Fibroblast of the aortic adventitia (primary cell): ENCODE data around the gene MAPK10. TPM values are rescaled to one million over a fixed set of nuclear protein-coding genes. Genes with fewer than 3 reads are reported as not detected.
"Not testable (repeated sequence)": the region's sequence is repeated elsewhere in the genome, so short reads cannot be mapped to it uniquely, and the experiment has no call there.

Experiments
- DNase-seq: peaks from one replicate; pipeline ENCODE4 v3.0.0-alpha.2; 2010; ENCODE audit warnings: low read depth
- H3K4me3 ChIP-seq: 2 replicates; pipeline ENCODE4 v1.5.1; 2011; ENCODE audit warnings: low read depth, mild to moderate bottlenecking, control low read depth, low read length, moderate library complexity
- CTCF ChIP-seq: IDR thresholded peaks from 2 replicates; pipeline ENCODE4 v1.5.1; 2011; ENCODE audit warnings: mild to moderate bottlenecking, low read length, control low read depth, inconsistent platforms; ENCODE audit not compliant: insufficient read depth
- total RNA-seq: library from RNA; depleted of rRNA; stranded (reverse); fragments of >200 nt; gene quantifications from 2 replicates; pipeline ENCODE4 v1.2.3, GENCODE V29; 2012; ENCODE audit warnings: low replicate concordance

Gene MAPK10
- total RNA-seq, 1 donor, result 69.6 TPM

GRCh38 chr4:86089781-86090323 is 270.0 kb downstream of the MAPK10 start:
- no peak overlapping the region for H3K4me3 ChIP-seq
- DNase-seq, result peak; percentile 10
- TF ChIP-seq CTCF, result no peak

- no peak for DNase-seq
- no peak for TF ChIP-seq CTCF
- H3K4me3 ChIP-seq, result no peak overlapping the region
Measured at GRCh38 chr4:86089053-86089452, 270.8 kb downstream of the MAPK10 start.

GRCh38 chr4:86075796-86076195 is 284.1 kb downstream of the MAPK10 start:
- H3K4me3 ChIP-seq, DNase-seq: not testable (repeated sequence)

- no peak overlapping the region for H3K4me3 ChIP-seq
- TF ChIP-seq CTCF, result no peak
- no peak for DNase-seq
Measured at GRCh38 chr4:86060341-86060740, 299.5 kb downstream of the MAPK10 start.

GRCh38 chr4:86058621-86059020 is 301.2 kb downstream of the MAPK10 start:
- TF ChIP-seq CTCF, result no peak
- no peak for DNase-seq
- H3K4me3 ChIP-seq, result no peak overlapping the region

- no peak overlapping the region for H3K4me3 ChIP-seq
- no peak for DNase-seq
- TF ChIP-seq CTCF, result no peak
Measured at GRCh38 chr4:86055898-86056297, 304.0 kb downstream of the MAPK10 start.

GRCh38 chr4:86054286-86055032 is 305.4 kb downstream of the MAPK10 start:
- H3K4me3 ChIP-seq, result no peak overlapping the region
- no peak for TF ChIP-seq CTCF
- no peak for DNase-seq
